ENCODE measurements around the gene SLC15A3.

The SLC15A3 gene

DNA sequence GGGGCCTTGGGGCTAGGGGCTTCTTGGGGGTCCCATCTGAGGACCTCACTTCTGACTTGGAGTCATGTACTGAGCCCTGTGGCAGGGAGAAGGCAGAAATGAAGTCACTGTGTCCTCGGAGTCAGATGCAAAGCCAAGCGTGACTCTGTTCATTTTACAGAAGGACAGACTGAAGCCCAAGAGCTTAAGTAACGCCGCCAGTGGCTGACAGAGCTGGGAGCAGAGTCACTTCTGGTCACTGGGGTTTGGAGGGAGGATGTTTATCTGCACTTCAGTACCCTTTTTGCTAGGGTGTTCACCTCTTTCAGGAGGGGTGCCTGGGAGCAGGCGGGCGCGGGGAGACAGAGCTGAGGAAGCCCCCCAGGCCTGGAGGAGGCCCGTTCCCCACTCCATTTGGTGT, 30.2 kb upstream of the SLC15A3 start:
- H3K18ac ChIP-seq (ENCODE audit: low read length) = no peak overlapping the region
- DNase-seq = no peak
- no peak overlapping the region for H2AK5ac ChIP-seq (ENCODE audit: low read length)
- H3K27me3 ChIP-seq (ENCODE audit: insufficient read depth, low read length, poor library complexity) = no peaks in the 10 kb centered on the region
- no peak overlapping the region for H2BK15ac ChIP-seq (replicated peaks; ENCODE audit: low read depth)
- no peak overlapping the region for H4K8ac ChIP-seq (ENCODE audit: low read depth, low read length)
- WGBS (ENCODE audit: extremely low coverage, insufficient coverage, low lambda C conversion rate) = no CpG with 5 or more reads among the region's 8 CpGs
- H3K36me3 ChIP-seq (ENCODE audit: control insufficient read depth, insufficient read depth, low read length) = no peaks in the 10 kb centered on the region
- H3K23ac ChIP-seq (ENCODE audit: low read length) = no peak overlapping the region
- H3K4me1 ChIP-seq (ENCODE audit: control insufficient read depth, low read depth, low read length) = no peaks in the 10 kb centered on the region
- no peak overlapping the region for H3K4me3 ChIP-seq (ENCODE audit: low read length)
- no peak overlapping the region for H4K5ac ChIP-seq (ENCODE audit: low read length)
- no peaks in the 10 kb centered on the region for H3K79me1 ChIP-seq (ENCODE audit: low read length)
- H3K56ac ChIP-seq (ENCODE audit: low read length) = no peak overlapping the region
- no peak overlapping the region for H2BK120ac ChIP-seq (ENCODE audit: low read depth, low read length)
- H3K9ac ChIP-seq (ENCODE audit: low read length) = no peak overlapping the region
- no peak overlapping the region for H3K4me2 ChIP-seq (ENCODE audit: low read length)
- no peak overlapping the region for H2BK5ac ChIP-seq (ENCODE audit: low read length)
- no peaks in the 10 kb centered on the region for H3K79me2 ChIP-seq (ENCODE audit: control insufficient read depth, insufficient read depth, low read length)
- no peak overlapping the region for H3K4ac ChIP-seq (ENCODE audit: low read depth, low read length)
- no peak overlapping the region for H3K27ac ChIP-seq (ENCODE audit: low read depth, low read length)

DNA sequence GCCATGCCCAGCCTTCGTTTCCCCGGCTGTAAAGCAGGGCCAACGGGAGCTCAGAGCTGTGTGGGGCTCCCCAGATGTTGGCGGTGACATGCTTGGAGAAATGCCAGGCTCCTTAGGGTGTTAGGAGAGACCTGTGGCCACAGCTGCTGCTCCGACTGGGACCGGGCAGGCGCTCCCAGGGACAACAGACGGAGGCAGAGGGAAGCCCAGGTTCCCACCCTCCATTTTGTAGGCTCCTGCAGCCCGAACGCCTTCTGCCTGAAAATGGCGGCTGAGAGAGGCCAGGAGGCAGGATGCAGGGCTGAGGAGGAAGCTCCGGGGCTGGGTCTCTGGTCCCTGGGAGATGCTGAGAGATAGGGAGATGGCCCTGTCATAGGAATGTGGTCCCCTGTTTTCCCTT, 29.5 kb upstream of the SLC15A3 start:
- Histone ChIP-seq H3K27me3 (ENCODE audit: insufficient read depth, low read length, poor library complexity) (no peaks in the 10 kb centered on the region), H3K4me3 (ENCODE audit: low read length) (no peak overlapping the region), H3K27ac (ENCODE audit: low read depth, low read length) (no peak overlapping the region), H3K23ac (ENCODE audit: low read length) (no peak overlapping the region), H2BK120ac (ENCODE audit: low read depth, low read length) (no peak overlapping the region), H3K79me2 (ENCODE audit: control insufficient read depth, insufficient read depth, low read length) (no peaks in the 10 kb centered on the region), H3K4me1 (ENCODE audit: control insufficient read depth, low read depth, low read length) (no peaks in the 10 kb centered on the region), H2BK5ac (ENCODE audit: low read length) (no peak overlapping the region), H3K9ac (ENCODE audit: low read length) (no peak overlapping the region), H4K5ac (ENCODE audit: low read length) (no peak overlapping the region), H3K36me3 (ENCODE audit: control insufficient read depth, insufficient read depth, low read length) (no peaks in the 10 kb centered on the region), H2AK5ac (ENCODE audit: low read length) (no peak overlapping the region), H3K4ac (ENCODE audit: low read depth, low read length) (no peak overlapping the region), H3K79me1 (ENCODE audit: low read length) (no peaks in the 10 kb centered on the region), H3K4me2 (ENCODE audit: low read length) (no peak overlapping the region), H3K56ac (ENCODE audit: low read length) (no peak overlapping the region), H2BK15ac (replicated peaks; ENCODE audit: low read depth) (no peak overlapping the region), H3K18ac (ENCODE audit: low read length) (no peak overlapping the region), H4K8ac (ENCODE audit: low read depth, low read length) (no peak overlapping the region)
- no CpG with 5 or more reads among the region's 12 CpGs for WGBS (ENCODE audit: extremely low coverage, insufficient coverage, low lambda C conversion rate)
- no peak for DNase-seq

DNA sequence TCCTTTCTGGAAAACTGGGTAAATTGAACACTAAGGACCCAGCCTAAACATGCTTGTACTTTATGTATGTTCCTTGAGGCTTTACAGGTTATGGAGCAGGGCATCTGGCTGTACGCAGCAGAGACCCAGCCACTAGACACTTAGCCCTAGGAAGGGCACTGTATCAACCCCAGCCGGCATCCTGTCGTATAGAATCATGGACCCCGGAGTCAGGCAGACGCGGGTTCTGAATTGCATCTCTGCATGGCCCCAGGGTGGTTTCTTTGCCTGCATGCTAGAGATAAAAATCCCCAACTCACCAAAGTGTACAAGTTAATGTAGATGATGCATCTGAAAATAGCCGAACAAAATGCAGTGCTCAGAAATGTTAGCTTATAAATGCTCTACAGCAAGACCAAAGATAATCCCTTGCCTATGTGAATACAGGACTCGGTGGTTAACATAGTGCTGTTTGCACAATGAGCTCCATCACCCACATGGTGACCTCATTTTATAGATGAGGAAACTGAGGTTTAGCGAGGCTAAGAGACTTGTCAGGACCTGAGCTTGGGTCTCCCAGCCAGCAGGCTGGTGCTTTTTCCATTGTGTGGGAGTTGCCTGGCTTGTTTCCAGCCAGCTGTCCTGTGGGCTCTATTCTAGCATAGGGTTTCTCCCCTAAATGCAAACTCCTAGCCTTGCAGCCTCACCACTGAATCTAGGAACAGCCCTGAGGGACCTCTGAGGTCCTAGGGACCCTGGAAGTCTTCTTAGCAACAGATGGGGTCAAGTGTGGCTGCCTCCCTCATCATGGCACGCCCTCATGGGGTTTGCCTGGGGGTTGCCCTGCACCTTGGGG, 26.8 kb upstream of the SLC15A3 start:
- no peak overlapping the region for H2BK15ac ChIP-seq (replicated peaks; ENCODE audit: low read depth)
- no peak overlapping the region for H3K18ac ChIP-seq (ENCODE audit: low read length)
- H3K9ac ChIP-seq (ENCODE audit: low read length) = no peak overlapping the region
- H3K4me2 ChIP-seq (ENCODE audit: low read length) = no peak overlapping the region
- no peaks in the 10 kb centered on the region for H3K79me2 ChIP-seq (ENCODE audit: control insufficient read depth, insufficient read depth, low read length)
- no peak overlapping the region for H4K5ac ChIP-seq (ENCODE audit: low read length)
- no peak overlapping the region for H2AK5ac ChIP-seq (ENCODE audit: low read length)
- no peak overlapping the region for H2BK5ac ChIP-seq (ENCODE audit: low read length)
- WGBS (ENCODE audit: extremely low coverage, insufficient coverage, low lambda C conversion rate) = no CpG with 5 or more reads among the region's 10 CpGs
- H3K4ac ChIP-seq (ENCODE audit: low read depth, low read length) = no peak overlapping the region
- no peak overlapping the region for H3K23ac ChIP-seq (ENCODE audit: low read length)
- no peaks in the 10 kb centered on the region for H3K4me1 ChIP-seq (ENCODE audit: control insufficient read depth, low read depth, low read length)
- H3K36me3 ChIP-seq (ENCODE audit: control insufficient read depth, insufficient read depth, low read length) = no peaks in the 10 kb centered on the region
- H3K56ac ChIP-seq (ENCODE audit: low read length) = no peak overlapping the region
- no peaks in the 10 kb centered on the region for H3K79me1 ChIP-seq (ENCODE audit: low read length)
- no peak overlapping the region for H3K27ac ChIP-seq (ENCODE audit: low read depth, low read length)
- H4K8ac ChIP-seq (ENCODE audit: low read depth, low read length) = no peak overlapping the region
- no peak overlapping the region for H2BK120ac ChIP-seq (ENCODE audit: low read depth, low read length)
- DNase-seq = no peak
- no peaks in the 10 kb centered on the region for H3K27me3 ChIP-seq (ENCODE audit: insufficient read depth, low read length, poor library complexity)
- no peak overlapping the region for H3K4me3 ChIP-seq (ENCODE audit: low read length)

DNA sequence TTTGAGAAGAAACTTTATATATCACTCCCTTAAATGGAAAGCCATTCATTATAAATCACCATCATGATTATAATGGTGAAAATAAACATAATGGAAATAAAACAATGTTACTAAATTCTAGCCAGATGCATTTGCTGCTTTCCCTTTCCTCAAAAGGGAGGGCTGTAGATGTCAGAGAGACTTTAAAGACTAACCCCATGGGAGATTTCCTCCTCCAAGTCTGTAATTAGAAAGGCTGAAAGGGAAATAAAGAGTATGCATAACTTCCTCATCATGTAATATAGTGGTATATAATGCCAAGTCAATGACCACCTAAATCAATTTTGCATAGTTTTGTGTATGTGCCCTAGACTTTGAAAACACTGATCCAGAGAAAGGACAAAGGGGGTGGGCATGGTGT, 25.9 kb upstream of the SLC15A3 start:
- Histone ChIP-seq H4K5ac (ENCODE audit: low read length) (no peak overlapping the region), H3K18ac (ENCODE audit: low read length) (no peak overlapping the region), H3K23ac (ENCODE audit: low read length) (no peak overlapping the region), H2BK120ac (ENCODE audit: low read depth, low read length) (no peak overlapping the region), H2BK15ac (replicated peaks; ENCODE audit: low read depth) (no peak overlapping the region), H3K79me2 (ENCODE audit: control insufficient read depth, insufficient read depth, low read length) (no peaks in the 10 kb centered on the region), H3K4me1 (ENCODE audit: control insufficient read depth, low read depth, low read length) (no peaks in the 10 kb centered on the region), H3K27me3 (ENCODE audit: insufficient read depth, low read length, poor library complexity) (no peaks in the 10 kb centered on the region), H3K4me3 (ENCODE audit: low read length) (no peak overlapping the region), H3K79me1 (ENCODE audit: low read length) (no peaks in the 10 kb centered on the region), H3K27ac (ENCODE audit: low read depth, low read length) (no peak overlapping the region), H3K9ac (ENCODE audit: low read length) (no peak overlapping the region), H4K8ac (ENCODE audit: low read depth, low read length) (no peak overlapping the region), H2BK5ac (ENCODE audit: low read length) (no peak overlapping the region), H2AK5ac (ENCODE audit: low read length) (no peak overlapping the region), H3K36me3 (ENCODE audit: control insufficient read depth, insufficient read depth, low read length) (no peaks in the 10 kb centered on the region), H3K4ac (ENCODE audit: low read depth, low read length) (no peak overlapping the region), H3K4me2 (ENCODE audit: low read length) (no peak overlapping the region), H3K56ac (ENCODE audit: low read length) (no peak overlapping the region)
- DNase-seq = no peak

DNA sequence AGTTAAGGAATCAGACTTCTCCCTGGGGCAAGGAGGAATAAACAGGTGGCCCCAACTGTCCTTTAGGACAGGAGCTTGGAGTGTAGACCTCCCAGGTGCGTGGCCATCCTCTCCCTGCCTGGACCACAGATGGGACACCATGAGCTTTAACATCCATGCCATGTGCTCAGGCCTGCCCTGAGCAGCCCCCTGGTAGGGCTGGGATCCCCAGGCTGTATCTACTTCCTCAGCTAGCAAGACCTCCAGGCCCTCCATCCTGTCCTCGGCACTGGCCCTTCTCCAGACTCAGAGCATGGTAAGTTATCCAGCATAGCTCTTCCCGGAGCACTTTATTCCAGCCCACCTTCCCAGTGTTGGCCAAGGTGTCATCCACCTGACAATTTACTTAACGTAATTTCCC, 25.2 kb upstream of the SLC15A3 start:
- Histone ChIP-seq H3K27me3 (ENCODE audit: insufficient read depth, low read length, poor library complexity) (no peaks in the 10 kb centered on the region), H3K4me2 (ENCODE audit: low read length) (no peak overlapping the region), H3K56ac (ENCODE audit: low read length) (no peak overlapping the region), H3K9ac (ENCODE audit: low read length) (no peak overlapping the region), H2BK120ac (ENCODE audit: low read depth, low read length) (no peak overlapping the region), H2BK5ac (ENCODE audit: low read length) (no peak overlapping the region), H4K5ac (ENCODE audit: low read length) (no peak overlapping the region), H3K4me1 (ENCODE audit: control insufficient read depth, low read depth, low read length) (no peaks in the 10 kb centered on the region), H3K18ac (ENCODE audit: low read length) (no peak overlapping the region), H4K8ac (ENCODE audit: low read depth, low read length) (no peak overlapping the region), H3K4ac (ENCODE audit: low read depth, low read length) (no peak overlapping the region), H3K23ac (ENCODE audit: low read length) (no peak overlapping the region), H3K79me2 (ENCODE audit: control insufficient read depth, insufficient read depth, low read length) (no peaks in the 10 kb centered on the region), H3K27ac (ENCODE audit: low read depth, low read length) (no peak overlapping the region), H3K36me3 (ENCODE audit: control insufficient read depth, insufficient read depth, low read length) (no peaks in the 10 kb centered on the region), H2BK15ac (replicated peaks; ENCODE audit: low read depth) (no peak overlapping the region), H3K4me3 (ENCODE audit: low read length) (no peak overlapping the region), H3K79me1 (ENCODE audit: low read length) (no peaks in the 10 kb centered on the region), H2AK5ac (ENCODE audit: low read length) (no peak overlapping the region)
- WGBS (ENCODE audit: extremely low coverage, insufficient coverage, low lambda C conversion rate) = no CpG with 5 or more reads among the region's 4 CpGs
- no peak for DNase-seq

DNA sequence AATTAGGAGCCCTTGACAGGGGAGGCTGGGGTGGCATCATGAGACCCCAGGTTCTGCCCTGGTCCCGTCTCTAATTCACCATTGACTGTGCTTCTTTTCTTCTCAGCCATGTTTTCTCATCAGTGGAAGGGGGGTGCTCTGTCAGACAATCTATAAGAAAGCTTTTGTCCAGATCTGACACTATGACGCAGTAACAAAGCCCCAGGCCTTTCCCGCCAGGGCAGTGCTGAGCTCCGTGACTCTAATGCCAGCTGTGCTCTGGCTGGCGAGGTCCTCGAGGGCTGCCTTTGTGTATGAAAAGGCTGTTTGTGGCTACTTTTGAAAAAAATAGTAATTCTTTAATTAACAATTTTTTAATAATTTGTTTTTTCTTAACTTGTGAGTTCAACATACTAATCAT, 22.8 kb upstream of the SLC15A3 start:
- Histone ChIP-seq H4K8ac (ENCODE audit: low read depth, low read length) (no peak overlapping the region), H3K4me1 (ENCODE audit: control insufficient read depth, low read depth, low read length) (no peaks in the 10 kb centered on the region), H2BK5ac (ENCODE audit: low read length) (no peak overlapping the region), H3K36me3 (ENCODE audit: control insufficient read depth, insufficient read depth, low read length) (no peaks in the 10 kb centered on the region), H3K4ac (ENCODE audit: low read depth, low read length) (no peak overlapping the region), H3K27me3 (ENCODE audit: insufficient read depth, low read length, poor library complexity) (no peaks in the 10 kb centered on the region), H3K79me1 (ENCODE audit: low read length) (no peaks in the 10 kb centered on the region), H3K18ac (ENCODE audit: low read length) (no peak overlapping the region), H3K79me2 (ENCODE audit: control insufficient read depth, insufficient read depth, low read length) (no peaks in the 10 kb centered on the region), H3K9ac (ENCODE audit: low read length) (no peak overlapping the region), H3K23ac (ENCODE audit: low read length) (no peak overlapping the region), H3K27ac (ENCODE audit: low read depth, low read length) (no peak overlapping the region), H3K4me3 (ENCODE audit: low read length) (no peak overlapping the region), H2BK120ac (ENCODE audit: low read depth, low read length) (no peak overlapping the region), H2AK5ac (ENCODE audit: low read length) (no peak overlapping the region), H2BK15ac (replicated peaks; ENCODE audit: low read depth) (no peak overlapping the region), H3K56ac (ENCODE audit: low read length) (no peak overlapping the region), H4K5ac (ENCODE audit: low read length) (no peak overlapping the region), H3K4me2 (ENCODE audit: low read length) (no peak overlapping the region)
- no peak for DNase-seq
- WGBS (ENCODE audit: extremely low coverage, insufficient coverage, low lambda C conversion rate) = no CpG with 5 or more reads among the region's 6 CpGs

All from mesendoderm (in vitro differentiated cells).